ENCODE results near the gene DECR2.

Gene DECR2

GRCh38 chr16:373848-374615, 27.7 kb upstream of the DECR2 start:
- Histone ChIP-seq H3K36me3 (ENCODE audit: insufficient read depth, low read length) (peaks cover 72% of the 10 kb centered on the region), H3K9me3 (ENCODE audit: insufficient read depth, low read length, severe bottlenecking) (no peaks in the 10 kb centered on the region), H3K27ac (ENCODE audit: low read length) (no peak overlapping the region), H3K4me1 (ENCODE audit: insufficient read depth, low read length) (peaks cover 22% of the 10 kb centered on the region), H3K4me2 (ENCODE audit: insufficient read depth, low read length) (no peak overlapping the region), H2AFZ (ENCODE audit: low read depth, low read length) (no peak overlapping the region), H3K27me3 (ENCODE audit: insufficient read depth, low read length, poor library complexity) (no peaks in the 10 kb centered on the region), H3K4me3 (ENCODE audit: low read depth in 1 of 2, low read length in 2 of 2) (no peak overlapping the region), H4K20me1 (ENCODE audit: insufficient read depth, low read length) (peaks cover 10% of the 10 kb centered on the region), H3K9ac (ENCODE audit: low read depth, low read length) (no peak overlapping the region), H3K79me2 (ENCODE audit: insufficient read depth, low read length) (peaks cover 14% of the 10 kb centered on the region)
- TF ChIP-seq CTCF (IDR thresholded peaks at IDR 0.05; ENCODE audit: borderline replicate concordance, extremely low read depth, low read length, poor library complexity, severe bottlenecking) (no peak), EZH2 (IDR thresholded peaks at IDR 0.05; ENCODE audit: borderline replicate concordance, low read depth, low read length, severe bottlenecking) (no peak)
- no peak for DNase-seq
- no peak for ATAC-seq (ENCODE audit: insufficient read depth, low read depth)

- no peak for TF ChIP-seq CTCF (IDR thresholded peaks at IDR 0.05; ENCODE audit: borderline replicate concordance, extremely low read depth, low read length, poor library complexity, severe bottlenecking)
- TF ChIP-seq EZH2 (IDR thresholded peaks at IDR 0.05; ENCODE audit: borderline replicate concordance, low read depth, low read length, severe bottlenecking): no peak
- peaks cover 17% of the 10 kb centered on the region for H3K79me2 ChIP-seq (ENCODE audit: insufficient read depth, low read length)
- H3K9me3 ChIP-seq (ENCODE audit: insufficient read depth, low read length, severe bottlenecking): no peaks in the 10 kb centered on the region
- no peak overlapping the region for H2AFZ ChIP-seq (ENCODE audit: low read depth, low read length)
- no peak overlapping the region for H3K4me2 ChIP-seq (ENCODE audit: insufficient read depth, low read length)
- H3K36me3 ChIP-seq (ENCODE audit: insufficient read depth, low read length): peaks cover 67% of the 10 kb centered on the region
- ATAC-seq (ENCODE audit: insufficient read depth, low read depth): no peak
- H3K4me3 ChIP-seq (ENCODE audit: low read depth in 1 of 2, low read length in 2 of 2): no peak overlapping the region
- no peak overlapping the region for H3K27ac ChIP-seq (ENCODE audit: low read length)
- peaks cover 15% of the 10 kb centered on the region for H4K20me1 ChIP-seq (ENCODE audit: insufficient read depth, low read length)
- DNase-seq: no peak
- no peaks in the 10 kb centered on the region for H3K27me3 ChIP-seq (ENCODE audit: insufficient read depth, low read length, poor library complexity)
- no peak overlapping the region for H3K9ac ChIP-seq (ENCODE audit: low read depth, low read length)
- H3K4me1 ChIP-seq (ENCODE audit: insufficient read depth, low read length): peaks cover 21% of the 10 kb centered on the region
These were observed 27.1 kb upstream of the DECR2 start for GRCh38 chr16:374616-374926.

GRCh38 chr16:375212-375611, 26.5 kb upstream of the DECR2 start:
- Histone ChIP-seq H3K9me3 (ENCODE audit: insufficient read depth, low read length, severe bottlenecking) (no peaks in the 10 kb centered on the region), H3K79me2 (ENCODE audit: insufficient read depth, low read length) (peaks cover 19% of the 10 kb centered on the region), H4K20me1 (ENCODE audit: insufficient read depth, low read length) (peaks cover 20% of the 10 kb centered on the region), H3K36me3 (ENCODE audit: insufficient read depth, low read length) (peaks cover 69% of the 10 kb centered on the region), H3K27me3 (ENCODE audit: insufficient read depth, low read length, poor library complexity) (no peaks in the 10 kb centered on the region), H2AFZ (ENCODE audit: low read depth, low read length) (no peak overlapping the region), H3K27ac (ENCODE audit: low read length) (no peak overlapping the region), H3K4me1 (ENCODE audit: insufficient read depth, low read length) (peaks cover 23% of the 10 kb centered on the region), H3K9ac (ENCODE audit: low read depth, low read length) (no peak overlapping the region), H3K4me3 (ENCODE audit: low read depth in 1 of 2, low read length in 2 of 2) (no peak overlapping the region), H3K4me2 (ENCODE audit: insufficient read depth, low read length) (no peak overlapping the region)
- no peak for ATAC-seq (ENCODE audit: insufficient read depth, low read depth)
- no peak for DNase-seq
- TF ChIP-seq CTCF (IDR thresholded peaks at IDR 0.05; ENCODE audit: borderline replicate concordance, extremely low read depth, low read length, poor library complexity, severe bottlenecking) (no peak), EZH2 (IDR thresholded peaks at IDR 0.05; ENCODE audit: borderline replicate concordance, low read depth, low read length, severe bottlenecking) (no peak)
